HG03442 (cell line): ENCODE measurements around the gene CCND3.

ENCODE experiments used
- ATAC-seq: cut with Tn5 transposase; IDR thresholded peaks from one replicate; pipeline ENCODE4 v1.9.1; 2021; ENCODE audit warnings: mild to moderate bottlenecking, moderate library complexity; ENCODE audit not compliant: unreplicated experiment

CCND3 gene

GRCh38 chr6:41941280-41942066 is at the start of gene CCND3:
CCND3 (minus strand) TSS chr6:41941808; CDS start chr6:41941649, 159 bp downstream.
- peak; percentile 77 for ATAC-seq

GRCh38 chr6:41986339-41986738 is 44.7 kb upstream of the CCND3 start:
- no peak for ATAC-seq

DNA sequence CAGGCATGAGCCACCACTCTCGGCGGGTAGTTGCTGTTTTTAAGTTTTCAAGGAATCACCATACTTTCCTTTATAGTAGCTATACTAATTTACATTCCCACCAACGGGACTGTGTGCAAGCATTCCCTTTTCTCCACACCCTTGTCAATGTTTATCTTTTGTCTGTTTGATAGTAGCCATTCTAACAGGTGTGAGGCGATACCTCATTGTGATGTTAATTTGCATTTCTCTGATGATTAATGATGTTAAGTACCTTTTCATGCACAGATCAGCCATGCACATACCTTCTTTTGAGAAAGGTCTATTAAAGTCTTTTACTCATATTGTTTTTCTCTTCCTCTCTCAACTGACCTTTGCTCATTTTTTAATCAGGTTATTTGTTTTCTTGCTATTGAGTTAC is 43.0 kb upstream of the CCND3 start:
- ATAC-seq: no peak

DNA sequence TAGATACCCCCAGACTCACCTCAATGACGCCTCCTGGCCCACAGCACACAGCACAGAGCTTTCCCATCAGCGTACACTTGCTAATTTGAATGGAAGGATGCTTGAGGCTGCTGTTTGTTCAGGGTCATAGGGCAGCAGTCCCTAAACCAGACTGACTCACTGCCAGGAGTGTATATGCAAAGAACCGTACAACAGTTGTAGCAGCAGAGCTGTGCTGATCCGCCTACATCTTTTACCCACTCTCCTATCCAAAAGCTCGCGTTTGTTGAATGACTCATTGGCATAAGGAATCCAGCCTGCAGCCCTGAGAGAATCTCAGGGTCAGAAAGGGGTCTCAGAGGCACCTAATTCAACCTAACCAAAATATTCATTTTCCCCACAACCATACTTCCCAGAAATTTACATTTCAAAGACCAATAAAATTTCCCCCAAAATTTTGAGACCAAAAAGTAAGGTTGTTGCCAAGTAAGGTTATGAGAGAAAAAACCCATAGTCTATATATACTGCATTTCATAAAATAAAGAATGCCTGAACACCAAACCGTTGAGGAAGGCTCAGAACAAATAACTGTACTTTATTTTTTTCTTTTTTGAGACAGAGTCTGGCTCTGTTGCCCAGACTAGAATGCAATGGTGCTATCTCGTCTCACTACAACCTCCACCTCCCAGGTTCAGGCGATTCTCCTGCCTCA is 35.3 kb upstream of the CCND3 start:
- ATAC-seq: no peak

- ATAC-seq: no peak
Observed at GRCh38 chr6:41975276-41975675, 33.7 kb upstream of the CCND3 start.

GRCh38 chr6:41974281-41974825 is 32.7 kb upstream of the CCND3 start:
- no peak for ATAC-seq

GRCh38 chr6:41972826-41973225 is 31.2 kb upstream of the CCND3 start:
- ATAC-seq: no peak

- no peak for ATAC-seq
Observed at GRCh38 chr6:41970436-41970846, 28.8 kb upstream of the CCND3 start.

DNA sequence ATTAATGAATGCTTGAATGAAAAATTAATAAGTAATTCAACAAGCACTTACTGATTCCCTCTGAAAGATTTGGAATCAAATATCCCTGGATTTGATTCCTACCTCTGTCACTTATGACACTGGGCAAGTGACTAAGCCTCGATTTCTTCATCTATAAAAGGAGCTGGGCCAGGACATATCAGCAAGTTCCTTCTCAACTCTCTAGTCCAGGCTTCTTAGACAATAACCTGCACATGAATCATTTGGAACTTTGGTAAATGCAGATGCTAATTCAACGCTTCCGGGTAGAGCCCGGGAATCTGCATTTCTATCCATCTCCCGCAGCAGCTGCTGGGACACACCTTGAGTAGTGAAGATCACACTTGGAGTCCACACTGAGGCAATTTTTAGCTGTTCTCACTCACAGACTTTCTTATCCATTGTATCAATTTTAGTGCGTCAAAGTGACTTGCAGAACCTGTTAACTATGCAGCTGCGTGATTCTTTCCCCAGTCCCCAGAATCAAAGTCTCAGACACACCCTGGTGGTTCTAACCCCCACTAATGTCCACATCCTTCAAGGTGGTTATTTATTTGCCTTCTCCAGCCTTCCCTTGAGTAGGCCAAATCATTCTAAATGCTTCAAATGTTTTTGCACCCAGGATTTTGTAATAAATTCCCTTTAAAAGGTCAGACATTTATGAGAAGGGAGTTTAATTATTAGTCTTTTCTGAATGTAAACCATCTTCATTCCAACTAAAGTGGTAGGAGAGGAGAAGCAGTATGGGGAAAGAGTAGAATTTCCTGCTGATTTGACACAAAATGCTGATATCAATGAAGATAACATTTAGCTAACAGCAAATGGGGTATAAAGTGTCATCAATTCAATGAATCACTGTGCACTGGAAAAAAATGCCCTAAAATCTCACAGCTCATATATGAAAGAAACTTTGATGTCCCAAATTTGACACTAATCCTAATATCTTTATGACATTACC is 26.0 kb upstream of the CCND3 start:
- ATAC-seq: no peak

DNA sequence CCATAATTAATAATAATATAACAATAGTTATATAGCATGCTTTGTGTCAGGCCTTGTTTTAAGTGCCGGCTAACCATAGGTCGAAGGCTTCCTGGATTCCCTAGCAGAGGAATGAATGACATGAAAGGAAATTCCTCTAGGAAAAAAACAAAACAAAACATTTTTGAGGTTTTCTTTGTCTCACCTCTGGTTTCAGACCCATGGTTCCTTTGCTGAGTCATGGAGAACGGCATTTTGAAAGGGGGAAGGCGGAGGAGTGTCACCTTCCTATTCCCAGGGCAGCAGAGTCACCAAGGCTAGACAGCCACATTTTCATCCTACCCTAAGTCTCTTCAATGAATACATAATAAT is 25.3 kb upstream of the CCND3 start:
- no peak for ATAC-seq

- ATAC-seq: no peak
Observed at GRCh38 chr6:41966214-41966920, 24.8 kb upstream of the CCND3 start.

DNA sequence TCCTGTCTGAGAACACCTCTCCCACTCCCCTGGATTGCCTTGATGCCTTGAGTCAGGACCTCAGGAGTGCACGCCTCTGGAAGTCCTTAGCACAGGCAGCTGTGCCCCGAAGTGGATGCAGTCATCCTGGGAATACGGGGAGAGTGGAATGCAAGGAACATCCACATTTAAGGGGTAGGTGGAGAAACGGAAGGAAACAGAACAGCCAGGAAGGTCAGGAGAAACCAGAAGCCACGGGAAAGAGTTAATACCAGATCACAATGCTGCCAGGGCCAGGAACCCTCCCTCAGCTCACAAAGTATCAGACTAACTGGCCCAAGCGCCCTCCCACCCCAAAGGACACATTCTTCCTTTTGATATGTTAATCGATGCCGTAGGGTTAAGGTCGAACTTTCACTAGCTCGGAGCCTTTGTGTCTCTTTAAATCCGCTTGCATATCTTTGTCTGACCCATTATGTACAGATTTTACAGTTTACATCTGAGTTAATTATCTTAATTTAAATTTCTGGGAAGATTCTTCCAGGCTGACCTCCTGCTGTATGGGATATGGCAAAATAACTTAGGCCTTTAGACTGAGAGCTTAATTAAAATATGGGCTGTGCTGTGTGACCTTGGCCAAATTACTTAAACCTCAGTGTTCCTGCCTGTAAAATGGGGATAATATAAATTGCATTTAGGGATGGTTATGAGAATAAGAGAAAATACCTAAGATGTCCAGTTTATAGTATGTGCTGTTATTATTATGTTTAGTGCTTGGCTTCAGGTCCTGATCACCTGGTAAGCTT is 24.0 kb upstream of the CCND3 start:
- no peak for ATAC-seq

DNA sequence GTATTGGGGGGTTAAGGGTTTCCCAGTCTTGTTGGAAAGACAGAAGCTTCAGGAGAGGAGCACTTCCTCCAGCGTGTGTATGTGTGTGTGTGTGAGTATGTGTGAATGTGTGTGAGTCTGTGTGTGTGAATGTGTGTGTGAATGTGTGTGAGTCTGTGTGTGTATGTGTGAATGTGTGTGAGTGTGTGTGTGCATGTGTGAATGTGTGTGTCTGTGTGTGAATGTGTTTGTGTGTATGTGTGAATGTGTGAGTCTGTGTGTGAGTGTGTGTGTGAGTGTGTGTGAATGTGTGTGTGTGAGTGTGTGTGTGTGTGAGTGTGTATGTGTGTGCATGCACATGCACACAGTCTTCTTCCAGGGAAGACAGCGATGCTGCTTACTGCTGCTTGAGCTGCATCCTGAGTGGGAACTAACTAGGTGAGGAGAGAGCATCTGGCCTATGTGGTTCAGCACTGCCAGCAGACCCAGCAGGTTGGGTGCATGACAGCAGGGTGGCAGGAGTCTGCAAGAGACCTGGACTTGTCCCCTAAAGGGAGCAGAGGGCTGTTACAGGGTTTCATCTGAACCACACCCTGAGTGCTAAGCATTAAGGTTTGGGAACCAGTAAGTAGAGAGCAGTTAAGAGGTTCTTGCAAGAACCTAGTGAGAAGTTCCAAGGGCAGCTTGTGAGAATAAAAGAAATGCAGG is 22.7 kb upstream of the CCND3 start:
- no peak for ATAC-seq

DNA sequence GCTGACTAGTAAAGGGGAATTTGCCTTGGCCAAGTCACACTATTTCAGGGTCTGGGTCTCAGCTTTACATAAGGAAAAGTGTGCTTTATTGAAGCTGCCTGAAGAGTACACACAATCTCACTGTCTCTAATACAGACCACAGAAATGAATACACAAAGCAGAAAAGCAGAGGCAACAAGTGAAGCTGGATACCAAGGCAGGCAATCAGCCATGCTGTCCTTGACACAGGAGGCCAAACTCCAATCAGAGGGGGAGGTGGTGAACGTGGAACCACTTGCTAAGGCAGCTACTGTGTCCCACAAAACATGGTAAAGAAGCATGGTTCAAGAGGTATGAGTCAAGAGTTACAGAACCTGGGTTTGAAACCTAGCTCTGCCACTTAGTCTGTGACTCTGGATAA is 21.8 kb upstream of the CCND3 start:
- ATAC-seq: no peak

DNA sequence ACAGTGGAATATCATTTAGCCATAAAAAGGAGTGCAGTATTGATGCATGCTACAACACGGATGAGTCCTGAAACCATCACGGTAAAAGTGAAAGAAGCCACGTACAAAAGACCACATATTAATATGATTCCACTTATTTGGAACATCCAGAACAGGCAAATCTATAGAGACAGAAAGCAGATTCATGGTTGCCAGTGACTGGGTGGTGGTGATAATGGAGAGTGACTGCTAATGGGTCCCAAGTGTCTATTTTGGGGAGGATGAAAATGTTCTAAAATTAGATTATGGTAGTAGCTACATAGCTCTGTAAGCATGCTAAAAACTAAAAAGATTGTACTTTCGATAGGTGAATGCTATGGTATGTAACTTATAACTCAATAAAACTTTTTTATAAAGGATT is 18.4 kb upstream of the CCND3 start:
- no peak for ATAC-seq

GRCh38 chr6:41958022-41958856 is 16.6 kb upstream of the CCND3 start:
- ATAC-seq: no peak

DNA sequence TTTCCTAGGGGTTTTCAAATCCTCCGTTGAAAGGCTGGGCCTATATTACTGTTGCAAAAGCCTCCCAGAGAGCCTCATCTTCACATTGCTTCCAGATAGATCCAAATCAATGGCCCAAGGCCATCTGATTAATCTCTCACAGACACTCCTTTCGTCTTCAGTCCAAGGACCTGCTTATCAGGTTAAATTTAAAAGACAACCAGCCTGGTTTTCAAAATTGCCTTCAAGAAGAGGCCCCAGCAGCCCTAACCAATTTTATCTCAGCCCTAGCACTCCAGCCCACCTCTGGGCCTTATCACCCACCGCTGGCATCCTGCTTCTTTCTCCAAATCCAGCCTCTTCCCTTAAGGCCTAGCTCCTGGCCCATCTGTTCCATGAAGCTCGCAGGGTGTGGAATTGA is 15.5 kb upstream of the CCND3 start:
- no peak for ATAC-seq

- no peak for ATAC-seq
Observed at GRCh38 chr6:41955412-41955811, 13.8 kb upstream of the CCND3 start.
